Measurements from ENCODE around the gene FSIP1.

The FSIP1 gene

GRCh38 chr15:39792025-39792843 lies 9.6 kb upstream of the FSIP1 start:
- DNase-seq = no peak

- no peak for DNase-seq
These were observed 7.1 kb upstream of the FSIP1 start for GRCh38 chr15:39789736-39790135.

DNA sequence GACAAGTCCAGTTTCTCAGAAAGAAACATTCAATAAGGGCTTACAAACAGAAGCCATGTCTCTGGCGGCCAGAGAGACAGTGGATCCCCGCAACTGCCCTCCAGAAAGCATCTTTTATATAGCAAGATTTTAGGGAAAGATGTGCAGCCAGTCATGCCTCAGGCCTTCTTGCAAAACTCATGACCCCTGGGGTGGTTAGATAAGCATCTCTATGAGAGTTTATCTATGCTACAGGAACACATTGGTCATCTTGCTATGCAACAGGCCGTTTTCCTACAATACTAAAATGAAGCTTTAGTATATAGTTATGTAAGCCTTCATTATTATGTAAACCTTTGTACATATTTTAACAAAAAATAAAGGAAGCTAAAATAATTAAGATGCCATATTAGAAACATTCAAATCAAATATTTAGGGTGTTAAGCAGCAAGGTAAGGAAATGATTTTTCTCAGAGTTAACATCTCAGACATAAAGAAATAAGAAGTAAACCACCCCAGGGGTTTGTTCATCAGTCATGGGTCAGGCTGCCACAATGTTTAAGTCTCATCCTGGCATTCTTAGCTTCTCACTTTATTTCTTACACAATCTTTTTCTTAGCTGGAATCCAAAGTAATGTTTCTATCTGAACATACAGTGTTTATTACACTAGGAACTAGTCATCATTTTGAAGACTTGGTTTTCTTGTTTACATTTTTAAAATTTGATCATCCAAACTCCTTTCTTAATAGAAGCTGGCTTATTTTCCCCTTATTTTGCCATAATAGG lies 6.3 kb upstream of the FSIP1 start:
- DNase-seq = no peak

DNA sequence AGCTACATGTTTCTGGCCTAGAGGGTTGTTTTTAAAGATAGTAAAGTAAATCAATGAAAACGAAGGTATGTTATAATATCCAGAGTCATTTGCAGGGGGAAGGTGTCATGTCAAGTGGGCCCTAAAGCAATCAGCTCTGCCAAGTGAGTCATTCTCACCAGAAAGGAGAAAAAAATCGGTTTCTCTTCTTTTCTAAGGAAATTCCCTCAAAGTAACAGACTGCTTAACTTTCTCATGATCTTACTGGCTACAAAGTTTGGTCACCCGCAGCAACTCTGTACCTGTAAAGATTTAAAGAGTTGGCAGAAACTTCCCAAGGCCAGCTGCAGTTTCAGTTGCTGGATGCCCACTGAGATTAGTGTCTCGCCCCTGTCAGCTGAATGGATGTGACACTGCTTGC lies 5.5 kb upstream of the FSIP1 start:
- DNase-seq = no peak

- DNase-seq = peak; percentile 54
These were observed 4.8 kb upstream of the FSIP1 start for GRCh38 chr15:39787479-39787878.

DNA sequence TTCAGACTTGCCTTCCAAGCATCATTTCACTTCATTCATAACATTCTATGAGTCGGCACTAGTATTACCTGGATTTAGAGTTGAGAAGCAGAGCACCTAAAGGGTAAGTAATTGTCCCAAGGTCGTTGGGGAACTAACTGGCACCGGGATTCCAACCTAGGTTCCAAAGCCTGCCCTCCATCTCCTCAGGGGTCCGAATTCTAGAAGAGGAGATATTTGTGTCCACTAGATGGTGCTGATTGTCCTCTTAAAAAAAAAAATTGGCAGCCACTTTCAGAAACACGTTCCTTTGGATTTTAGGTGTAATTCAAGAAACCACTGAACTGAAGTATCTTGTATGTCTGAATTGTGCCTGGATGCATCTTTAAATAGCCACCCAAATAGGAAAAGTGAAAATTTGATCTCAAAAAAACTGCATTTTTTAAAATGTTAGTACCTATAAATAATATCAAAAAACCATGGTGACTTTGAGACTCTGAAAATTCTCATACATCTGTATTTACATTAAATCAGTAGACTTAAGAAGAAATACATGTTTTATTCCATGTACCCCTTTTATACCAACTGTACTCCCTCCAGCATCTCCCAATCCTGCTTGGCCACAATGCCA lies 3.9 kb upstream of the FSIP1 start:
- peak; percentile 90 for DNase-seq

DNA sequence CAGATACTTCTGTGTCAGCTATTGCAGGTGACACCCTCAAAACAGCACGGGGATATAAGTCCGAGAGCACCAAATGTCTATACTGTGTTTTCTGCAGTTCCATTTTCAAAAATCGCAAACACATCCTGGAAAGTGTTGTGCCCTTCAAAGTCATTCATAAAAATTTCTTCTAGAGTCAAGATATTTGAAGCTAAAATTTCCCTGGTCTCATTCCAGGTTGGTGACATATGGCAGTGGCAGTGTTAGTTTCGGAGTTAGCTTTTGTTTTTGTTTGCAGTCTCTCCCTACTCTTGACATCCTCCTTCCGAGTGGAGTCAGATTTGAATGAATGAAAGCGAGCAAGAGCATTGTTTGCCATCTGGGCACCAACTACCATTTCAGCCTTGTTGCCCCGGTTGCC lies 3.2 kb upstream of the FSIP1 start:
- peak; percentile 82 for DNase-seq

DNA sequence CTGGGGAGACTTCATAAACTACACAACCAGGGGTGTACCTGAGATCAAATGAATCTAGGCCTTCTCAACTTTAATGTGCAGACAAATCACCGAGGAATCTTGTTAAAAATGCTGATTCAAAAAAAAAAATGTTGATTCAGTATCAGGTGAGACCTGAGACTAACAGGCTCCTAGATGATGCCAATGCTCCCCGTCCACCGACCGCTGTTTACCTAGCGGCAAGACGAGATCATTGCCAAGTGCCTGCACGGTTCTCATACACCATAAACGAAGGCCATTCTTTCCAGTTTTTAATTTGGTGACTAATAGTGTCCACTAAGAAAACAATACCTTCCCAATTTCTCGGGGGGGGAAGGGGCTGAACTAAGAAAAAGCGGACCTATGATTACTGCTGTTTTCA lies 2.5 kb upstream of the FSIP1 start:
- peak; percentile 84 for DNase-seq

GRCh38 chr15:39784638-39785037 lies 2.0 kb upstream of the FSIP1 start:
- DNase-seq = peak; percentile 44

GRCh38 chr15:39784125-39784524 lies 1.5 kb upstream of the FSIP1 start:
- no peak for DNase-seq

GRCh38 chr15:39783244-39783820 lies 691 bp upstream of the FSIP1 start:
- DNase-seq = peak; percentile 37

DNA sequence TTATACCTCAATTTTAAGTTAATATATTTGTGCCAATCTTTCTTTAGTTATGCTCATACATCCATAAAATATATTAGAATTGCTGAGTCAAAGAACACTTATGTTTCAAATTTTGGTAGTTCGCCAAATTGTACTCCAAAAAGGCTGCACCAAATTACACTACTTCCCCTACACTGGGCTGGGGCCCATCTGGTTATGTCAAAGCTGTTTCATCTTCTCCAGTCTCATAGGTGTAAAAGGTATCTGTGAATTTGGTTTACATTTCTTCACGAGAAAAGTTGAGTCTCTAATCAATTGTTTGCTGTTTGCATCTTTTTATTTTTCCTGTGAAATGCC lies 706 bp downstream of the FSIP1 start:
- peak; percentile 64 for DNase-seq

- peak; percentile 25 for DNase-seq
These were observed 1.3 kb downstream of the FSIP1 start for GRCh38 chr15:39781147-39781966.

DNA sequence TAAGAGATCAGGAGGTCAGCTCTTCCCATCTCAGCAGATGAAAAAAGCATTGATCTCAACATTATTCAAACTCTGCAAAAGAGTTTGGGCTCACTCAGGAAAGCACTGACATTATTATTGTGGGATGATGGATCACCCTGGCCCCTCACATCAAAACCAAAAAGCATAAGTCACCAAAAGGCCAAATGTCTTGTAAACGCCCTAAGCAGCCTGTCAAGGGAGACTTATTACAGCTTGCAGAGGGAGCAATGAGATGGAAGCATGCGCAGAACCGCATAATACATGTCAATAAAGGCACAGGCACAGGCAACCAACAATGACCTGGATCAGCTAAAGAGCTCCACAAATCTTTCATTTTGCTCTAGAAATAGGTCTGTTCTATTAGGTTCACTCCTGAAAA lies 4.6 kb downstream of the FSIP1 start:
- peak; percentile 90 for DNase-seq

GRCh38 chr15:39777496-39777895 lies 5.1 kb downstream of the FSIP1 start:
- DNase-seq = peak; percentile 68

DNA sequence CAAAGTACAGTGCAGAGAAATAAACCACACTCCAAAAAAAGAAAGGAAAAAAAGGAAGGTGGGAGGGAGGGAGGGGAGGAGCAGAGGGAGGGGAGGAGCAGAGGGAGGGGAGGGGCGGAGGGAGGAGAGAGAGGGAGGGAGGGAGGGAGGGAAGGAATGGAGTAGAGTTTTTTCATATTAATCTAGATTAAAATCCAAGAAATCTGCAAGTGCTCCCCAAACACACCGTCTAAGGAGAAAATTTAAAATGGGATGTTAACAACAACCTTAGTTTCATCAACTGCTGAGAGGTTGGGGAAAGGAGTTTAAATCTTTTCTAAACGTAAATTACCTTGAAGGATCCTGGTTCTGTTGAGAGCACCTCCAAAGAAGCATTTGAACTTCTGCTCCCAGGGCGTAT lies 6.6 kb downstream of the FSIP1 start:
- peak; percentile 45 for DNase-seq

GRCh38 chr15:39774688-39775267 lies 7.9 kb downstream of the FSIP1 start:
- no peak for DNase-seq

DNA sequence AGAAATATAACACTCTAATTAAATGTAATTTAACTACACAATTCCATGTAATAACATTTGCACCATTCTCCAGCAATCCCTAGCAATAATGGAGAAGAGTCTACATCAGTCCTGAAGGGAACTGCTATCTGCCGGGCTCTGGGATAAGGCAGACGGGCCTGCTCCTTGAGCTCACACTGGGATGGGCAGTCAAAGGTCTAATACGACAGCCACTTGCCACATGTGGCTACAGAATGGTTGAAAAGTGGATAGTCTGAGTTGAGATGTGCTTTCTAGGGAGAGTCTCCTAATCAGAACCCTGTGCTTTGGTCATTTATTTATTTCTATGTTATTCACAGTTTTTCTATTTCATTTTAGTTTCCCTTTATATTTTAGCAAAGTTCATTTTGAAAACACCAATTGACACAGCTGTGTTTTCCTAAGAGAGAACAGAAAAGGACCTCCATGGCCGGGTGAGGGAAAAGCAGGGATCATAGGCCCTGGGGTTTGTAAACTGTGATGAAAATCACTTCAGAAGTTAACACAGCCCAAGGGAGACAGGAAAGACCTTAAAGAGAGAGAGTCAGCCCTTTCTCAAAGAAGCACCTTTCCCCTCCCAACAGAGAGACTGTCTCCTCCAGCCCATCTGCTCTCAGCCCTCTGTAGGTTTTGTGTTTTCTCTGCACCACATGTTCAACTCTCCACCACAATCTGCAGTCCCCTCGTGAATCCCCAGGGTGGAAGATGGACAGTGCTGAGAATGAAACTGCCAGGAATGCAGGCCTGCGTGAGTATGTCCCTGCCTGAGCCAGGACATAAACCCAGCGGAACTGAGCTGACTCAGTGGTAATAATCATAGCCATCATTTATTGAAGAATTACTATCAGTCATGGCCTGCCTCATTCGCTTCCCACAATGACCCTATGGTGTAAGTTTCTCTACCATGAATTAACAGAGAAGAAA lies 11.6 kb downstream of the FSIP1 start:
- DNase-seq = peak; percentile 69

- no peak for DNase-seq
These were observed 14.7 kb downstream of the FSIP1 start for GRCh38 chr15:39767921-39768320.

DNA sequence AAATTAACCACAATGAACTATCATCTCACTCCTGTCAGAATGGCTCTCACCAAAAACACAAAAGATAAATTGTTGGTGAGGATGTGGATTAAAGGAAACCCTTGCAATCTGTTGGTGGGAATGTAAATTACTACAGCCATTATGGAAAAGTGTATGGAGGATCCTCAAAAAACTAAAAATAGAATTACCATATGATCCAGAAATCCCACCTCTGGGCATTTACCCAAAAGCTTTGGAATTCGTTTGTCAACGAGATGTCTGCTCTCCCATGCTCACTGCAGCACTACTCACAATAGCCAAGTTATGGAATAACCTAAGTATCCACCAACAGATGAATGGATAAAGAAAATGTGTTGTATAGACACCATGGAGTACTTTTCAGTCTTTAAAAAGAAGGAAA lies 21.6 kb downstream of the FSIP1 start:
- DNase-seq = no peak

All from NCI-H69 (cell line).